HT-29 (cell line): ENCODE measurements around the gene GNAO1. TPM values are rescaled to one million over a fixed set of nuclear protein-coding genes. Genes with fewer than 3 reads are reported as not detected.

Experiments
- DNase-seq: peaks from one replicate; pipeline ENCODE4 v3.0.0-alpha.2; 2015; ENCODE audit warnings: low spot score
- total RNA-seq: library from RNA; depleted of rRNA; stranded (reverse); fragments of >200 nt; shearing (Covaris generic); gene quantifications from 2 replicates; pipeline ENCODE4 v1.2.3, GENCODE V29; 2014

GNAO1 gene
- total RNA-seq, 1 experiment from 2014 or later = 0.10 TPM

GRCh38 chr16:56311208-56312027 is 120.1 kb downstream of the GNAO1 start:
- DNase-seq = no peak

GRCh38 chr16:56312028-56312300 is 120.7 kb downstream of the GNAO1 start:
- no peak for DNase-seq

- no peak for DNase-seq
These were observed 121.3 kb downstream of the GNAO1 start for GRCh38 chr16:56312556-56312955.

GRCh38 chr16:56314244-56314850 is 123.1 kb downstream of the GNAO1 start:
- DNase-seq = no peak

GRCh38 chr16:56315955-56316354 is 124.7 kb downstream of the GNAO1 start:
- no peak for DNase-seq

- no peak for DNase-seq
These were observed 125.3 kb downstream of the GNAO1 start for GRCh38 chr16:56316545-56316944.

GRCh38 chr16:56317998-56318826 is 126.9 kb downstream of the GNAO1 start:
- DNase-seq = peak; percentile 74

- no peak for DNase-seq
These were observed 127.5 kb downstream of the GNAO1 start for GRCh38 chr16:56318827-56319140.

- no peak for DNase-seq
These were observed 128.1 kb downstream of the GNAO1 start for GRCh38 chr16:56319376-56319775.

GRCh38 chr16:56320056-56320455 is 128.8 kb downstream of the GNAO1 start:
- DNase-seq = no peak

- DNase-seq = no peak
These were observed 129.7 kb downstream of the GNAO1 start for GRCh38 chr16:56320811-56321558.

GRCh38 chr16:56321571-56321970 is 130.3 kb downstream of the GNAO1 start:
- no peak for DNase-seq

- DNase-seq = peak; percentile 34
These were observed 133.1 kb downstream of the GNAO1 start for GRCh38 chr16:56324406-56324805.

- DNase-seq = no peak
These were observed 134.7 kb downstream of the GNAO1 start for GRCh38 chr16:56325956-56326355.

- DNase-seq = no peak
These were observed 136.0 kb downstream of the GNAO1 start for GRCh38 chr16:56327071-56327928.

- no peak for DNase-seq
These were observed 136.6 kb downstream of the GNAO1 start for GRCh38 chr16:56327929-56328258.

- no peak for DNase-seq
These were observed 137.2 kb downstream of the GNAO1 start for GRCh38 chr16:56328276-56329022.

GRCh38 chr16:56329887-56330286 is 138.6 kb downstream of the GNAO1 start:
- DNase-seq = no peak

GRCh38 chr16:56330476-56330875 is 139.2 kb downstream of the GNAO1 start:
- no peak for DNase-seq

GRCh38 chr16:56331399-56331798 is 140.1 kb downstream of the GNAO1 start:
- no peak for DNase-seq
